RKO (cell line): ENCODE data around the gene ARHGEF28.

Experiments
- DNase-seq: peaks from one replicate; pipeline ENCODE4 v3.0.0-alpha.2; 2016; ENCODE audit warnings: low spot score

Gene ARHGEF28

GRCh38 chr5:73735032-73735734 lies 109.2 kb downstream of the ARHGEF28 start:
- no peak for DNase-seq

GRCh38 chr5:73739650-73740049 lies 113.7 kb downstream of the ARHGEF28 start:
- no peak for DNase-seq

GRCh38 chr5:73740274-73740790 lies 114.3 kb downstream of the ARHGEF28 start:
- DNase-seq = no peak

GRCh38 chr5:73743161-73743560 lies 117.2 kb downstream of the ARHGEF28 start:
- no peak for DNase-seq

- no peak for DNase-seq
Measured at GRCh38 chr5:73745836-73746235, 119.8 kb downstream of the ARHGEF28 start.

GRCh38 chr5:73746608-73747007 lies 120.6 kb downstream of the ARHGEF28 start:
- no peak for DNase-seq

- DNase-seq = no peak
Measured at GRCh38 chr5:73747696-73748380, 121.8 kb downstream of the ARHGEF28 start.

- DNase-seq = no peak
Measured at GRCh38 chr5:73748510-73749400, 122.8 kb downstream of the ARHGEF28 start.

GRCh38 chr5:73749485-73750270 lies 123.7 kb downstream of the ARHGEF28 start:
- DNase-seq = no peak

GRCh38 chr5:73751254-73751914 lies 125.4 kb downstream of the ARHGEF28 start:
- DNase-seq = no peak

- DNase-seq = no peak
Measured at GRCh38 chr5:73754254-73754653, 128.3 kb downstream of the ARHGEF28 start.

- no peak for DNase-seq
Measured at GRCh38 chr5:73757416-73757815, 131.4 kb downstream of the ARHGEF28 start.

GRCh38 chr5:73759771-73760170 lies 133.8 kb downstream of the ARHGEF28 start:
- no peak for DNase-seq

- DNase-seq = no peak
Measured at GRCh38 chr5:73763300-73764032, 137.5 kb downstream of the ARHGEF28 start.

GRCh38 chr5:73764586-73764985 lies 138.6 kb downstream of the ARHGEF28 start:
- no peak for DNase-seq

GRCh38 chr5:73764996-73765395 lies 139.0 kb downstream of the ARHGEF28 start:
- DNase-seq = no peak

- DNase-seq = no peak
Measured at GRCh38 chr5:73766902-73767301, 140.9 kb downstream of the ARHGEF28 start.

- no peak for DNase-seq
Measured at GRCh38 chr5:73770172-73771025, 144.4 kb downstream of the ARHGEF28 start.

- DNase-seq = no peak
Measured at GRCh38 chr5:73774924-73775323, 148.9 kb downstream of the ARHGEF28 start.
